Measurements from ENCODE around the gene DENND10.

DNA sequence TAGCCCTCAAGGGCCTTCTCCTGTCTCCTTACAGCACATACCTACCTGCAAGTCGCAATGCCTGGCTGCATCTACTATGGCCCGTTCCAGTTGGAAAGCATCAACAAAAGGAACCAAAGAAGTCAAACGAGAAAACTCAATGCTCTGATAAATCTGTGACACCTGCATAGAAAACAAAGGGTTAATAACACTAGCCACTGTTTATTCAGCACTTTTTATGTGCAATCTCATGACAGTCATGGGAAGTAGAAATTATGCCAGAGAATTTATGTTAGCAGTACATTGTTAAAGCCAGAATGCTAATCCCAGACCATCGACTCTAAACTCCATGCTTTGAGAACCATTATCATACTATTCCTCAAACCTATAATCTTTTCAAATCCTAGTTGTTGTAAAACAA, 44.4 kb upstream of the DENND10 start:
- TF ChIP-seq POLR2AphosphoS5 (IDR thresholded peaks at IDR 0.05; ENCODE audit: low read depth, low read length) (no peak), POLR2A (IDR thresholded peaks at IDR 0.05; ENCODE audit: low read depth, low read length) (no peak), TAF1 (IDR thresholded peaks at IDR 0.05; ENCODE audit: low read depth, low read length) (no peak), SPI1 (IDR thresholded peaks at IDR 0.05; ENCODE audit: low read depth, low read length) (no peak)

Measured in GM12891 (cell line).